ENCODE data around the gene PCDHGA6. TPM values are rescaled to one million over a fixed set of nuclear protein-coding genes. Genes with fewer than 3 reads are reported as not detected.
"Not testable (repeated sequence)": the region's sequence is repeated elsewhere in the genome, so short reads cannot be mapped to it uniquely, and the experiment has no call there.

PCDHGA6 gene
- total RNA-seq (not detected), polyA plus RNA-seq (not detected)

GRCh38 chr5:141373673-141374317 is at the start of gene PCDHGA6:
PCDHGA6 (plus strand) TSS chr5:141373891; CDS start chr5:141374084, 193 bp downstream.
- H3K27me3 ChIP-seq (ENCODE audit: control insufficient read depth, insufficient read depth, low read length) = peaks cover 39% of the 10 kb centered on the region
- Mint-ChIP-seq H3K4me1 (peaks cover 0 to 15% (median 2%) of the 10 kb centered on the region in 4 donors), H3K9me3 (peaks cover 0 to 56% (median 11%) of the 10 kb centered on the region in 7 donors), H3K36me3 (peaks cover 4% of the 10 kb centered on the region), H3K4me3 (peak within 1 kb of the TSS in 3 of 4 donors; percentile 5 to 75 (median 36)), H3K27ac (no peak within 1 kb of the TSS), H3K27me3 (peaks cover 49% of the 10 kb centered on the region)
- ATAC-seq (ENCODE audit: low read depth in 2 of 2) (no peak), DNase-seq (peak in 1 of 3 donors; percentile 19)
- no peak within 1 kb of the TSS for H3K27ac ChIP-seq (ENCODE audit: insufficient read depth, low read length, poor library complexity, severe bottlenecking)
- peaks cover 28 to 58% of the 10 kb centered on the region in 2 experiments for H3K9me3 ChIP-seq (ENCODE audit: control insufficient read depth in 2 of 2, low read length in 2 of 2)
- H3K4me1 ChIP-seq (ENCODE audit: control insufficient read depth, insufficient read depth, low read length, poor library complexity, severe bottlenecking) = peaks cover 8% of the 10 kb centered on the region
- peak within 1 kb of the TSS; percentile 43 for H3K4me3 ChIP-seq (ENCODE audit: low read depth, low read length)
- H3K36me3 ChIP-seq (ENCODE audit: control insufficient read depth, insufficient read depth, low read length) = no peaks in the 10 kb centered on the region

GRCh38 chr5:141326088-141326854 is 47.4 kb upstream of the PCDHGA6 start:
- peak overlapping the region; percentile 45 for H3K27ac ChIP-seq (ENCODE audit: insufficient read depth, low read length, poor library complexity, severe bottlenecking)
- peaks cover 3% of the 10 kb centered on the region for H3K36me3 Mint-ChIP-seq
- H3K9me3 ChIP-seq (ENCODE audit: control insufficient read depth in 2 of 2, low read length in 2 of 2) = peaks cover 38 to 39% of the 10 kb centered on the region in 2 experiments
- H3K4me3 Mint-ChIP-seq = peak overlapping the region; percentile 80 to 94 (median 92)
- peak overlapping the region; percentile 82 for H3K4me3 ChIP-seq (ENCODE audit: low read depth, low read length)
- peaks cover under 1% of the 10 kb centered on the region for H3K4me1 ChIP-seq (ENCODE audit: control insufficient read depth, insufficient read depth, low read length, poor library complexity, severe bottlenecking)
- DNase-seq (peak; percentile 51 to 69 (median 67)), ATAC-seq (ENCODE audit: low read depth in 2 of 2) (peak; percentile 88)
- H3K27ac Mint-ChIP-seq = peak overlapping the region; percentile 80 to 94 (median 92)
- peaks cover 0 to 64% (median 14%) of the 10 kb centered on the region in 7 donors for H3K9me3 Mint-ChIP-seq
- peaks cover 4 to 15% (median 7%) of the 10 kb centered on the region in 4 donors for H3K4me1 Mint-ChIP-seq
- peaks cover 9% of the 10 kb centered on the region for H3K27me3 ChIP-seq (ENCODE audit: control insufficient read depth, insufficient read depth, low read length)
- peaks cover 29% of the 10 kb centered on the region for H3K27me3 Mint-ChIP-seq
- H3K36me3 ChIP-seq (ENCODE audit: control insufficient read depth, insufficient read depth, low read length) = no peaks in the 10 kb centered on the region

GRCh38 chr5:141328231-141328630 is 45.5 kb upstream of the PCDHGA6 start:
- no peak for DNase-seq
- no peak for ATAC-seq (ENCODE audit: low read depth in 2 of 2)
- H3K27me3 ChIP-seq (ENCODE audit: control insufficient read depth, insufficient read depth, low read length) = peaks cover 12% of the 10 kb centered on the region
- H3K27ac ChIP-seq (ENCODE audit: insufficient read depth, low read length, poor library complexity, severe bottlenecking) = no peak overlapping the region
- Mint-ChIP-seq H3K4me3 (no peak overlapping the region), H3K27ac (no peak overlapping the region), H3K4me1 (peaks cover 0 to 11% (median 7%) of the 10 kb centered on the region in 4 donors), H3K36me3 (peaks cover 5% of the 10 kb centered on the region), H3K9me3 (peaks cover 0 to 62% (median 7%) of the 10 kb centered on the region in 7 donors), H3K27me3 (peaks cover 38% of the 10 kb centered on the region)
- H3K4me3 ChIP-seq (ENCODE audit: low read depth, low read length) = no peak overlapping the region
- peaks cover 31 to 39% of the 10 kb centered on the region in 2 experiments for H3K9me3 ChIP-seq (ENCODE audit: control insufficient read depth in 2 of 2, low read length in 2 of 2)
- no peaks in the 10 kb centered on the region for H3K36me3 ChIP-seq (ENCODE audit: control insufficient read depth, insufficient read depth, low read length)
- H3K4me1 ChIP-seq (ENCODE audit: control insufficient read depth, insufficient read depth, low read length, poor library complexity, severe bottlenecking) = no peaks in the 10 kb centered on the region

GRCh38 chr5:141330299-141331080 is 43.2 kb upstream of the PCDHGA6 start, which contains the start of gene PCDHGA1:
PCDHGA1 (plus strand) TSS chr5:141330514.
- Mint-ChIP-seq H3K36me3 (peaks cover 5% of the 10 kb centered on the region), H3K4me3 (no peak within 1 kb of the TSS), H3K27ac (no peak within 1 kb of the TSS), H3K27me3 (peaks cover 55% of the 10 kb centered on the region), H3K9me3 (peaks cover 0 to 70% (median 19%) of the 10 kb centered on the region in 7 donors), H3K4me1 (peaks cover 0 to 11% (median 7%) of the 10 kb centered on the region in 4 donors)
- H3K27me3 ChIP-seq (ENCODE audit: control insufficient read depth, insufficient read depth, low read length) = peaks cover 15% of the 10 kb centered on the region
- H3K9me3 ChIP-seq (ENCODE audit: control insufficient read depth in 2 of 2, low read length in 2 of 2) = peaks cover 45 to 57% of the 10 kb centered on the region in 2 experiments
- H3K27ac ChIP-seq (ENCODE audit: insufficient read depth, low read length, poor library complexity, severe bottlenecking) = no peak within 1 kb of the TSS
- no peak within 1 kb of the TSS for H3K4me3 ChIP-seq (ENCODE audit: low read depth, low read length)
- H3K4me1 ChIP-seq (ENCODE audit: control insufficient read depth, insufficient read depth, low read length, poor library complexity, severe bottlenecking) = no peaks in the 10 kb centered on the region
- DNase-seq (peak in 1 of 3 donors; percentile 32), ATAC-seq (ENCODE audit: low read depth in 2 of 2) (no peak)
- no peaks in the 10 kb centered on the region for H3K36me3 ChIP-seq (ENCODE audit: control insufficient read depth, insufficient read depth, low read length)

GRCh38 chr5:141332571-141332970 is 41.1 kb upstream of the PCDHGA6 start:
- peaks cover 57 to 59% of the 10 kb centered on the region in 2 experiments for H3K9me3 ChIP-seq (ENCODE audit: control insufficient read depth in 2 of 2, low read length in 2 of 2)
- H3K27me3 Mint-ChIP-seq = peaks cover 60% of the 10 kb centered on the region
- not testable (repeated sequence) for H3K4me1 ChIP-seq (ENCODE audit: control insufficient read depth, insufficient read depth, low read length, poor library complexity, severe bottlenecking); ATAC-seq (ENCODE audit: low read depth in 2 of 2); H3K4me1 Mint-ChIP-seq; DNase-seq; H3K27ac Mint-ChIP-seq; H3K4me3 ChIP-seq (ENCODE audit: low read depth, low read length); H3K4me3 Mint-ChIP-seq; H3K36me3 ChIP-seq (ENCODE audit: control insufficient read depth, insufficient read depth, low read length); H3K27ac ChIP-seq (ENCODE audit: insufficient read depth, low read length, poor library complexity, severe bottlenecking); H3K36me3 Mint-ChIP-seq
- peaks cover 17% of the 10 kb centered on the region for H3K27me3 ChIP-seq (ENCODE audit: control insufficient read depth, insufficient read depth, low read length)
- peaks cover 4 to 76% (median 23%) of the 10 kb centered on the region in 7 donors for H3K9me3 Mint-ChIP-seq

- no peaks in the 10 kb centered on the region for H3K4me1 Mint-ChIP-seq
- DNase-seq (no peak), ATAC-seq (ENCODE audit: low read depth in 2 of 2) (no peak)
- no peaks in the 10 kb centered on the region for H3K4me1 ChIP-seq (ENCODE audit: control insufficient read depth, insufficient read depth, low read length, poor library complexity, severe bottlenecking)
- H3K27ac Mint-ChIP-seq = no peak within 1 kb of the TSS
- peaks cover 50 to 63% of the 10 kb centered on the region in 2 experiments for H3K9me3 ChIP-seq (ENCODE audit: control insufficient read depth in 2 of 2, low read length in 2 of 2)
- no peaks in the 10 kb centered on the region for H3K36me3 ChIP-seq (ENCODE audit: control insufficient read depth, insufficient read depth, low read length)
- peaks cover 7 to 72% (median 33%) of the 10 kb centered on the region in 7 donors for H3K9me3 Mint-ChIP-seq
- no peak within 1 kb of the TSS for H3K27ac ChIP-seq (ENCODE audit: insufficient read depth, low read length, poor library complexity, severe bottlenecking)
- no peak within 1 kb of the TSS for H3K4me3 ChIP-seq (ENCODE audit: low read depth, low read length)
- peaks cover 3% of the 10 kb centered on the region for H3K36me3 Mint-ChIP-seq
- peak within 1 kb of the TSS in 1 of 4 donors; percentile 11 for H3K4me3 Mint-ChIP-seq
- H3K27me3 Mint-ChIP-seq = peaks cover 64% of the 10 kb centered on the region
- peaks cover 21% of the 10 kb centered on the region for H3K27me3 ChIP-seq (ENCODE audit: control insufficient read depth, insufficient read depth, low read length)
Observed at GRCh38 chr5:141338538-141339306, 35.0 kb upstream of the PCDHGA6 start, which contains the start of gene PCDHGA2. PCDHGA2 (plus strand) TSS chr5:141338760.

Data from CD4-positive, CD25-positive, alpha-beta regulatory T cell (primary cell).